ENCODE data around the gene AGAP1. TPM values are rescaled to one million over a fixed set of nuclear protein-coding genes. Genes with fewer than 3 reads are reported as not detected.

AGAP1 gene
- total RNA-seq, 4 donors from 2014 or later = 7.2 to 19.6 (median 15.2) TPM

DNA sequence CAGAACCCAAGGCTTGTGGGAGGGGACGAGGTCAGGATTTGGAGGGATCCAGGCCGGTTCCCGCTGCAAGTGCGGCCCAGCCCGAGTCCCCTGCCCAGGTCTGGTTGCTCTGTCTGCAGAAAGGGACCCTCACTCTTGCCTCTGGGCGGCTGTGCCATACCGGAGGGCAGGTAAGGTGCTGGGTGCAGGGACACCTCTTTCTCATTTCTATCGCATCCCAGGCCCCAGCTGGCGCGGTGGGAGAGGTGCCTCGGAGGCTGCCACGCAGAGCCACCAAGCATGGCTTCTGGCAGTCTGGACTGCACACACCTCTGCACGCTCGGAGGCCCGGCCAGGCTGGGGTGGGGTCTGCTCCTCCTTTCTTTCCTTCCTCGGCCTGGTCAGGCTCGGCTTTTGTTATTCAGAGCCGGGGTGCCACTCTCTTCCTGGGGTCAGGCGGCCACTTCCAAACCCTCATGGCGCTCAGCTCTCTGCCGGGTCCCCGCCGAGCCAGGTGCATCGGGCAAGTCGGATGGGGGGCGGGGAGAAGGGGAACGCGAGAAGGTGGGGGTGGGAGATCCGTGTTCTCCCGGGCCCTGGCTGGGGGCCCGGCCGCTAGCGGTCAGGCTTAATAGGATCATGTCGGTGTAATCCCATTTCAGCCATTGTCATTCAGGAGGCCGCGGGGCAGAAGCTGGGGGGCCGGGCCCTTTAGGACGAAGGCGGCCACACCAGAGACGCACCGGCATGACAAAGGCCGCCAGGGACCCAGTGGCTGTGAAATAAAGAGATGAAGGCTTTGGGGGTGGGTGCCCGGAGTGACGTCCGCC lies 665.3 kb downstream of the AGAP1 start:
- no peak for TF ChIP-seq POLR2A (IDR thresholded peaks at IDR 0.05)
- TF ChIP-seq, protein P1, sequence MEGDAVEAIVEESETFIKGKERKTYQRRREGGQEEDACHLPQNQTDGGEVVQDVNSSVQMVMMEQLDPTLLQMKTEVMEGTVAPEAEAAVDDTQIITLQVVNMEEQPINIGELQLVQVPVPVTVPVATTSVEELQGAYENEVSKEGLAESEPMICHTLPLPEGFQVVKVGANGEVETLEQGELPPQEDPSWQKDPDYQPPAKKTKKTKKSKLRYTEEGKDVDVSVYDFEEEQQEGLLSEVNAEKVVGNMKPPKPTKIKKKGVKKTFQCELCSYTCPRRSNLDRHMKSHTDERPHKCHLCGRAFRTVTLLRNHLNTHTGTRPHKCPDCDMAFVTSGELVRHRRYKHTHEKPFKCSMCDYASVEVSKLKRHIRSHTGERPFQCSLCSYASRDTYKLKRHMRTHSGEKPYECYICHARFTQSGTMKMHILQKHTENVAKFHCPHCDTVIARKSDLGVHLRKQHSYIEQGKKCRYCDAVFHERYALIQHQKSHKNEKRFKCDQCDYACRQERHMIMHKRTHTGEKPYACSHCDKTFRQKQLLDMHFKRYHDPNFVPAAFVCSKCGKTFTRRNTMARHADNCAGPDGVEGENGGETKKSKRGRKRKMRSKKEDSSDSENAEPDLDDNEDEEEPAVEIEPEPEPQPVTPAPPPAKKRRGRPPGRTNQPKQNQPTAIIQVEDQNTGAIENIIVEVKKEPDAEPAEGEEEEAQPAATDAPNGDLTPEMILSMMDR (IDR thresholded peaks at IDR 0.05) = no peak
- Histone ChIP-seq H3K36me3 (no peaks in the 10 kb centered on the region), H3K4me1 (peaks cover 6 to 34% (median 15%) of the 10 kb centered on the region in 3 donors), H3K27me3 (peaks cover 15 to 81% (median 25%) of the 10 kb centered on the region in 4 donors), H3K27ac (no peak overlapping the region), H3K4me3 (no peak overlapping the region), H3K9me3 (no peaks in the 10 kb centered on the region)
- no peak for DNase-seq
- WGBS, 2 donors = 38 to 47% methylated on average over 10 to 12 of the region's 45 CpGs
- intact Hi-C loops (cut with DNase I) = no loop called here

DNA sequence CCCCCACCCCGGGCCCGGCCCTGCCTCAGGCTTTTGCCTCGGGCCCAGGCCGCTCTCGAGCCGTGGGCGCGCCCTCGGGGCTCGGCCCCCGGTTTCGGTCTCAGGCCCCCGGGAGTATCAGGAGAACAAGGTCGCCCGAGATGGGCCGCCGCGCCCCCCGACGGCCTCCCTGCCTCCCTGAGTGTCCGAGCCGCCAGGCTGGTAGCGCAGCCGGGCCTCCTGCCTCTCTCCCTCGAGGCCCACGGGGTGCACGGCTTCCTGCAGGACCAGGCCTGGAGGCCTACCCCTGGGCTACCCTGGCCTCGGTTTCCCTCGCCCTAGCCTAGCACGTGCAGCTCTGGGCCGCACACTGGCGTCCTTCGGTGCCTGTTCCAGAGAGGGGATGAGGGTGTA lies 665.9 kb downstream of the AGAP1 start:
- Histone ChIP-seq H3K9me3 (no peaks in the 10 kb centered on the region), H3K4me1 (peaks cover 10 to 40% (median 21%) of the 10 kb centered on the region in 3 donors), H3K27ac (no peak overlapping the region), H3K27me3 (peaks cover 19 to 87% (median 30%) of the 10 kb centered on the region in 4 donors), H3K36me3 (no peaks in the 10 kb centered on the region), H3K4me3 (no peak overlapping the region)
- 16 to 31% methylated on average over 10 to 11 of the region's 33 CpGs for WGBS, 2 donors
- DNase-seq = no peak
- no peak for TF ChIP-seq POLR2A (IDR thresholded peaks at IDR 0.05)
- TF ChIP-seq, protein P1 (IDR thresholded peaks at IDR 0.05) = no peak
- intact Hi-C loops (cut with DNase I) = no loop called here

DNA sequence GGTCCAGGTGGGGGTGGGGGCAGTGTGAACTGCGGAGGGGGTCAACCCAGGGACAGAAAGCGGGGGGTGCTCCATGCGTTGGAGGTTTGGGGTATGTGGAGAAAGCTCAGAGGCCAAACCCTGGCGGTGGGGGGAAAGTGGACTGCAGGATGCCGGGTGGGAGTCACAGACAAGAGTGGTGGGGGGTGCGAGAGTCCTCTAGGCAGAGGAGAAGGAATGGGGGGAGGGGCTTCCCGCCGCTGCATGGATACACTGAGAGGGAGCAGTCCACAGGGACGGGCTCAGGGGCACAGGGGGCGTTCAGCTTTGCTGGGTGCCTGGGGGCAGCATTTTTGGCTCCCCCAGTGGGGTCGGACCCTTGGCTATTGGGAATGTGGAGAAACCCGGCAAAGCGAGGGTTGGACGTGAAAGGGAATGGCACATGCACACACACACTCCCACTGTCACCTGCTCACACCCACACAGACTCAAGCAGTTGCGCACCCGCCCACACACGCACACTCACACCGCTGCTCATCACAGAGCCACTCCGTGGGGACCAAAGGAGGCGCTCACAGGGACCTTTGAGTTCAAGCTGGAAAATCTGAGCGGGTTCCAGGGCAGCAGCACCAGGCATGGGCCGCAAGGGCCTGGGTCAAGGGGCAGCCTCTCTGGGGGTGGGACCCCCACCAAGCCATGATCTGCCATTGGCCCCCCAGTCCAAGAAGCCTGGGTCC lies 666.7 kb downstream of the AGAP1 start:
- no peak for TF ChIP-seq POLR2A (IDR thresholded peaks at IDR 0.05)
- TF ChIP-seq, protein P1 (IDR thresholded peaks at IDR 0.05) = no peak
- DNase-seq = no peak
- Histone ChIP-seq H3K27ac (no peak overlapping the region), H3K9me3 (no peaks in the 10 kb centered on the region), H3K4me3 (no peak overlapping the region), H3K27me3 (peaks cover 26 to 94% (median 35%) of the 10 kb centered on the region in 4 donors), H3K36me3 (no peaks in the 10 kb centered on the region), H3K4me1 (peaks cover 10 to 47% (median 23%) of the 10 kb centered on the region in 3 donors)
- 28 to 41% methylated on average over 13 to 19 of the region's 22 CpGs for WGBS, 2 donors
- intact Hi-C loops (cut with DNase I) = no loop called here

DNA sequence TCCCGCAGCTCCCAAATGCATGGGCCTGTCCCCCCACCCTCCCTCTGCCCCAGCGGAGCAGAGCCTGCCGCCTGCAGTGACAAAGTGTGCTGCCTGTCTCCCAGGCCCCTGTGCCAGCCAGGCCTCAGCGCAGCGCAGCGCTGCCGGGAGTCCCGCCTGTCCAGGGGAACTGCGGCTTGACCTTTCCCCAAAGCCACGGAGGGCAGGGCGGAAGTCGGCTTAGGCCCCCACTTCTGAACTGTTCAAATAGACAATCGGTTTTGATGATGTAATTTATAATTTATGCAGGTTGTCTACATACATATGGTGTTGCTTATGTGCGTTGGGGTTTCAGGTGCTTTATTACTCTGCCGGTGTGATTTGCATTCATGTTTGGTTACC lies 667.2 kb downstream of the AGAP1 start:
- intact Hi-C loops (cut with DNase I) = no loop called here
- TF ChIP-seq, protein P1 (IDR thresholded peaks at IDR 0.05) = no peak
- no peak for TF ChIP-seq POLR2A (IDR thresholded peaks at IDR 0.05)
- H3K9me3 ChIP-seq = no peaks in the 10 kb centered on the region
- 33 to 50% methylated on average over 4 to 7 of the region's 15 CpGs for WGBS, 2 donors
- no peaks in the 10 kb centered on the region for H3K36me3 ChIP-seq
- no peak overlapping the region for H3K4me3 ChIP-seq
- DNase-seq = no peak
- no peak overlapping the region for H3K27ac ChIP-seq
- H3K4me1 ChIP-seq = peaks cover 10 to 51% (median 23%) of the 10 kb centered on the region in 3 donors
- H3K27me3 ChIP-seq = peaks cover 32 to 97% (median 41%) of the 10 kb centered on the region in 4 donors

DNA sequence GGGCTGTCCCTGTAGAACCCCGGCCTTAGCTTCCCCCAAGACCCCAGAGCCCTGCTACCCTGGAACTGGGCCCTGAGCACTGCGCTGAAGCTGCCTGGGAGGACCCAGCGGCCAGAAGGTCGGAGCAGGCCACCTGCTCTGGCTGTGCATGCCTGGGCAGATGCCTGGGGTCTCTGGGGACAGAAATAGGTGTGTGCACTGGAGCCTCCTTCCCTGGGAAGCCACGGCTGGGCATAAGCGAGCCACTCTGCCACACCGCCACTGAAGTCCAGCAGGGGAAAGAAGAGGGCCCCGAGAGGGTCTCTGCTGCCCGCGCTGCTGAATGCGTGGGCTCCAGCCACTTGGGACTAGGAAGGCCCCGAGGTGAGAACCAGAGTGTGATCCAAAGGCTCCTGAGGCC lies 667.7 kb downstream of the AGAP1 start:
- Histone ChIP-seq H3K9me3 (no peaks in the 10 kb centered on the region), H3K4me3 (no peak overlapping the region), H3K27me3 (peaks cover 33 to 97% (median 44%) of the 10 kb centered on the region in 4 donors), H3K36me3 (no peaks in the 10 kb centered on the region), H3K27ac (no peak overlapping the region), H3K4me1 (peaks cover 15 to 56% (median 28%) of the 10 kb centered on the region in 3 donors)
- intact Hi-C loops (cut with DNase I) = no loop called here
- DNase-seq = no peak
- TF ChIP-seq, protein P1 (IDR thresholded peaks at IDR 0.05) = no peak
- TF ChIP-seq POLR2A (IDR thresholded peaks at IDR 0.05) = no peak
- 48 to 80% methylated on average over 2 to 3 of the region's 12 CpGs for WGBS, 2 donors
